Stimulated activated CD4-positive, alpha-beta T cell treated with anti-CD3 and anti-CD28 coated beads, Interleukin-1b, Interleukin-23, amount 100 ng/mL, for 1 hour (primary cell): ENCODE results near the gene BUD31.
"Not testable (repeated sequence)": the region's sequence is repeated elsewhere in the genome, so short reads cannot be mapped to it uniquely, and the experiment has no call there.

Experiments
- DNase-seq, 2 donors: peaks; one replicate each; pipeline ENCODE4 v3.0.0-alpha.2; 2020; ENCODE audit warnings: low read depth in 2 of 2

The BUD31 gene

DNA sequence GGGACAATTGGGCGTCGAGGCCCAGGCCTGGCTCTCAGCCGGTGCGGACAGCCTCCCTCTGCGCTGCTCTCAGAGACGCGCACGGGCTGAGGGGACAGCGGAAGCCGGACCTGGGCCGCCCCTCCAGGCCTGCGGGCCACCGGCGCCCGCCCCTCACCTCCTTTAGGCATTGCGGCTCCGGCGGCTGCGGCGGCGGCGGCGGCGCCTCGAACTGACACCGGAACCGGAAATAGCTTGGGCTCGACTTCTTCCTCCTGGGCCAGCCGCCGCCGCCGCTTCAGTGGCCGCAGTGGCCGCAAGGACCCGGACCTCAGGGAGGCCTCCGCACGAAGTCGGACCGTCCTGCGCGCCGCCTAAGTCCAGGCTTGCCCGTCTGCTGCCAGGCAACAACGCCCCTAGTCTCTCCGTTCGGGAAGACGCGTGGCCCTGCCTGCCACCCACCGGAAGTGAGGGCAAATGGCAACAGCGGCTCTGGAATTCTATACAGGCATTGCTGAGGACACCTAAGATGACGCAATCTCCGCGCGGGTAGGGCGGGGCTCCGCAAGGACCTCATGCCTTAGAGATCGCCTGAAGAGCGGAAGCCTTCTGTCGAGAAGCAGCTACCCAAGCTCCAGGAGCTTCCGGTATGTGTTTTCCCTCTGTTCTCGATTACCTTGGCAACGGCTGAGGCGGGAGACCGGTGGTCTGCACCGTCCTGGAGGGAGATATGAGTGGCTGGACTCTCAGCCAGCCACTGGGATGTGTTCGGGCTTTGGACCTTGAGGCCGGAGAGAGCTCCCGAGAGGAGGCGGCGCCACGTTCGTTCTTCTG is at the start of gene BUD31, which contains the start of gene PDAP1:
BUD31 (plus strand) TSS at position 591 of the 813 bp plus-strand sequence. CDS start 2,124 bp downstream, outside the sequence.
PDAP1 (minus strand) TSS at position 219 of the 813 bp plus-strand sequence; CDS start at position 170, 49 bp downstream.
- DNase-seq, result peak; percentile 83 to 86

DNA sequence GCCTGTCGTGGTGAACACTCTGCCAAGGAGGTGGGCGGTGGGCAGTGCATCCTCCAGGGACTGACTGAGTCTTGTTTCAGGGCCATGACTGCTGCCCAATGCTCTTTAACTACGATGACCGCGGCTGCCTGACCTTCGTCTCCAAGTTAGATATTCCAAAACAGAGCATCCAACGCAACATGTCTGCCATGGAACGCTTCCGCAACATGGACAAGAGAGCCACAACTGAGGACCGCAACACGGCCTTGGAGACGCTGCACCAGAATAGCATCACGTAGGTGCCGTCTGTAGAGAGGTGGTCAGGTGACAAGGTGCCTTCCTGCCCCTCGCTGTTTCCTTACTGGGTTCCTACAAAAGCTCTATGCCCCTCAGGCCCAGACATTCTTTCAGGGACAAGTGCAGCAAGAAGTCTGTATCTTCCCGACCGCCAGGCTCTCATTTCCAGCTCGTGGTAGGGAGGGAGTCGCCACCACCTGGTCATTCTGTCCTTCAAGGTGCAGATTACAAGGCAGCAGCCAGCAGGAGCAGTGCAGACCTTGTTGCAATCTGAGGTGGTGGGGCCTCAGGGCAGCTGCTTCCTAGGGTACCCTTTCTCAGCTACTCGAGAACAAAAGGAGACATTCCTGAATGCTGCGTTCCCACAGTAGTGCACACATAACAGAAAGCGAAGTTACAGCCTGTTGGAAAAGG is 49.2 kb upstream of the BUD31 start:
- DNase-seq, result no peak

DNA sequence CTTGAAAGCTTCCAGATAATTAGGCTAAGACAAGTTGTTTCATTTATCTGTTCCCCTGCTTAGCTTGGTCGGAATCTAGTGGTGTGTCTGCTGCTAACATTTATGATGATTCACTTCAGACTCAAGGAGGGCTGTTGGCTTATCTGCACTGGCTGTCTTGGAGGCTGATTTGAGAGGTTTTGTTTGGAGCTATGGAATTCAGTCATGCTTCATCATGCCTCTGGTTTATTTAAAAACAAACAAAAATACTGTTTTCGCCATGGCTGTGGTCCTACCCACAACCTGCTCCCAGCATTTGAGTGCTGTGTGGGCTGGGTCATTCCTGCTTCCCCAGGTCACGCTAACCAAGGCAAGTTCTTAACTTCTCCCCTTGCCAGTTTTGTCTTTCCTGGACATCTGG is 46.0 kb upstream of the BUD31 start:
- DNase-seq, result no peak

GRCh38 chr7:99363286-99363685 is 45.5 kb upstream of the BUD31 start:
- no peak for DNase-seq

DNA sequence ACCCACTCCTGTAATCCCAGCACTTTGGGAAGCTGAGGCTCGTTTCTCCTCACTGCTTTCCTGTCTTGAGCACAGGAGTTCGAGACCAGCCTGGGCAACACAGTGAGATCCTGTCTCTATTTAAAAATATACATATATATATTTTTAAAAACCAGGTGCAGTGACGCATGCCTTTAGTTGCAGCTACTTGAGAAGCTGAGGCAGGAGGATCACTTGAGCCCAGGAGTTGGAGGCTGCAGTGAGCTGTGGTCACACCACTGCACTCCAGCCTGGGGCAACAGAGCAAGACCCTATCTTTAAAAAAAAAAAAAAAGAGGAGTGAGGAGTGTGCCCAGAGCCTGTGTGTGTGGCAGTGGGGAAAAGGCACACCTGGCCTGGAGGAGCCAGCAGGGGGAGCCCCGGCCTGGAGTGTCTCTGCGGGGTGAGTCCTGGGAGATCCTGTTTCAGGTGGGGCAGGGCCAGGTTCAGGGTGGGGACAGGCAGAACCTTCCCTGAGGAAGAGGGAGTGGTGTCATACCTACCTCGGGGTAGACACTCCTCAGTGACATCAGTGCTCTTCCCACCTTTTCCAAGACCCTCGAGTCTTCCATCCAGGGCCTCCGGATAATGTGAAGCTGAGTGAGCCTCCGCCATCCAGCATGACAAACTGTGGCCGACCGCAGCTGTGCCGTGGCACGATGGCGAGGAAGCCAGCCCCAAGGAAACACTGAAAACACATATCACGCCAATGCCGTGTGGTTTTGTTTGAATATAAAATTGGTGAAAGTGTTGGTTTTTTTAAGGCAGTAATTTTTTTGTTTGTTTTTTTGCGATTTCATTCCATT is 43.2 kb upstream of the BUD31 start:
- DNase-seq, result peak; percentile 29 to 45

DNA sequence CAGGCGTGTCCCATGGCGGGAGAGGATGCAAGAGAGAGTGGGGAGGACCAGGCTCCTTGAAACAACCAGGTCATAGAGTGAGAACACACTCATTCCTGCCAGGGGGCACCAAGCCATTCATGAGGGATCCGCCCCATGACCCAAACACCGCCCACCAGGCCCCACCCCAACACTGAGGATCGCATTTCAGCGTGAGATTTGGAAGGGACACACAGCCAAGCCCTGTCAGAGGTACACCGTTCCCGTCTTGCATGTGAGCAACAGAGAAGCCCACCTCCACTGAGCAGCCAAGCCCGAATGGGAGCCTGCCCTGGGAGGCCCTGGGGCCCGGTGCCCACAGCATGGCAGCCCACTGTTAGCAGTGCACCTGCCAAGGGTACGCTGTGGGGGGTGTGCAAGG is 42.1 kb upstream of the BUD31 start:
- no peak for DNase-seq

DNA sequence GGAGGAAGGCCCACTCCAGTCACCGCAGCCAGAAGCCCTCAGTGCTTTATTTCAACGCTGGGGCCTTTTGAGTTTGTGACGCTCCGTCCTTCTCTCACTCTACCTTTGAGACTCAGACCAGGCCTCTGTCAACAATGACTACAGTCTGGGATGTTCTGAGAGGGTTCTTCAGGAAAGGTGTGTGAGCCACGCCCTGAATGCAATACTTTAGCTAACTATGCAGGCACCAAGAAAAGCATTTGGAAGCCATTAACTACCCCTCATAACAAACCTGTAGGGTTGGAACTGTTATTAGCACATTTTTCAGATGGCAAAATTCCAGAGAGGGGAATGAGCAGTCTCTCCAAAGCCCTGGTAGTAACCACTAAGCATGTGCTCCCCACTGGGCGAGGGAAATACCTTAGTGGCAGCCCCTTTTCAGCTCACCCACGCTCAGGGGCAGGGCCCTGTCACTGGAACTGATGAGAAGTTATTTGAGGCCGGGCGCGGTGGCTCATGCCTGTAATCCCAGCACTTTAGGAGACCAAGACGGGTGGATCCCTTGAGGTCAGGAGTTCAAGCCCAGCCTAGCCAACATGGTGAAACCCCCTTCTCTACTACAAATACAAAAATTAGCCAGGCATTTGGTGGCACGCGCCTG is 39.9 kb upstream of the BUD31 start:
- DNase-seq, result no peak

- DNase-seq, result no peak
These were observed 38.9 kb upstream of the BUD31 start for GRCh38 chr7:99369767-99370391.

DNA sequence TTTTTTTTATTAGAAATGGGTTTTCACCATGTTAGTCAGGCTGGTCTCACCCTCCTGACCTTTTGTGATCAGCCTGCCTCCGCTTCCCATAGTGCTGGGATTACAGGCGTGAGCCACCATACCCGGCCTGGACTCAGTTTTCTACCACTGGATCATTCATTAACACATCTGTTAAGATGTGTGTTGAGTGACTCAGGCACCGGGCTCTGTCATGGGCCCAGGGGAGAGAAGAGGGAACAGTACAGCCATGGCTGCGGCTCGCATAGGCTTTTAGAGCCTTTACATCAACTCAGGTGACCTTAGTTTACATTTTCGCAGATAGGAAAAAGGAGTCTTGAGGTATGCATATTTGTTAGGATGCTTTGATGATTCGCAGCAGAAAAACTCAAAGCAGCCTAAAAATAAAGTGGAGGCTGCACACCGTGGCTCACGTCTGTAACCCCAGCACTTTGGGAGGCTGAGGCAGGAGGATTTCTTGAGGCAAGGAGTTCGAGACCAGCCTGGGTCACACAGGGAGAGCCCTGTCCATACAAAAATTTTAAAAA is 37.3 kb upstream of the BUD31 start:
- no peak for DNase-seq

- no peak for DNase-seq
These were observed 36.3 kb upstream of the BUD31 start for GRCh38 chr7:99372275-99373090.

DNA sequence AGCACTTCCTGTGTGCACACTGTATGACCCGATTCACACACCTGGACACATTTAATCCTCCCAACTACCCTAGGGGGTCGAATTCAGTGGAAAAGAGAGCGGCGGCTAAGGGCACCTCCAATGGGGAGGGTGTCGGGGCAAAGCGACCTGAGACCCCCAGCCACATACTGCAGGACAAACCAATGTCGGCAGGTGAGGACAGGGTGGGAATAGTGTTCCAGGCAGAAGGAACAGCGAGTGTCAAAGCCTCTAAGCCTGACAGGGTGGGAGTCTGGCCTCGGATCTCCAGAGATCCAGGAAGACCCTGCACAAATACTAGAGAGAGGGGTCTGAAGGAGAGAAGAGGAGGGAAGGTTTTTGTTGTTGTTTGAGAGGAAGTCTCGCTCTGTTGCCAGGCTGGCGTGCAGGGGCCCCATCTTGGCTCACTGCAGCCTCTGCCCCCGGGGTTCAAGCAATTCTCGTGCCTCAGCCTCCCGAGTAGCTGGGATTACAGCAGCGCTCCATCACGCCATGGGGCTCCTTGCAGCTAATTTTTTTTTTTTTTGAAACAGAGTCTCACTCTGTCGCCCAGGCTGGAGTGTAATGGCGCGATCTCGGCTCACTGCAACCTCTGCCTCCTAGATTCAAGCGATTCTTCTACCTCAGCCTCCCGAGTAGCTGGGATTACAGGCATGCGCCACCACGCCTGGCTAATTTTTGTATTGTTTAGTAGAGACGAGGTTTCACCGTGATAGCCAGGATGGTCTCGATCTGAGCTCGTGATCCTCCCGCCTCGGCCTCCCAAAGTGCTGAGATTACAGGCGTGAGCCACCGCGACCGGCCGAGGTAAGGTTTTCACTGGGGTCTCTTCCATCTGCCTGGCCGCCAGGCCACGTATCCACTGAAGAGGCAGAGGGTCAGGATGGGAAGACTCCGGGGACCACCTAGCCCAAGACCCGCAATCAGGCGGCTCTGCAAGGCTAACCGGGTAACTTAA is 35.4 kb upstream of the BUD31 start:
- no peak for DNase-seq

DNA sequence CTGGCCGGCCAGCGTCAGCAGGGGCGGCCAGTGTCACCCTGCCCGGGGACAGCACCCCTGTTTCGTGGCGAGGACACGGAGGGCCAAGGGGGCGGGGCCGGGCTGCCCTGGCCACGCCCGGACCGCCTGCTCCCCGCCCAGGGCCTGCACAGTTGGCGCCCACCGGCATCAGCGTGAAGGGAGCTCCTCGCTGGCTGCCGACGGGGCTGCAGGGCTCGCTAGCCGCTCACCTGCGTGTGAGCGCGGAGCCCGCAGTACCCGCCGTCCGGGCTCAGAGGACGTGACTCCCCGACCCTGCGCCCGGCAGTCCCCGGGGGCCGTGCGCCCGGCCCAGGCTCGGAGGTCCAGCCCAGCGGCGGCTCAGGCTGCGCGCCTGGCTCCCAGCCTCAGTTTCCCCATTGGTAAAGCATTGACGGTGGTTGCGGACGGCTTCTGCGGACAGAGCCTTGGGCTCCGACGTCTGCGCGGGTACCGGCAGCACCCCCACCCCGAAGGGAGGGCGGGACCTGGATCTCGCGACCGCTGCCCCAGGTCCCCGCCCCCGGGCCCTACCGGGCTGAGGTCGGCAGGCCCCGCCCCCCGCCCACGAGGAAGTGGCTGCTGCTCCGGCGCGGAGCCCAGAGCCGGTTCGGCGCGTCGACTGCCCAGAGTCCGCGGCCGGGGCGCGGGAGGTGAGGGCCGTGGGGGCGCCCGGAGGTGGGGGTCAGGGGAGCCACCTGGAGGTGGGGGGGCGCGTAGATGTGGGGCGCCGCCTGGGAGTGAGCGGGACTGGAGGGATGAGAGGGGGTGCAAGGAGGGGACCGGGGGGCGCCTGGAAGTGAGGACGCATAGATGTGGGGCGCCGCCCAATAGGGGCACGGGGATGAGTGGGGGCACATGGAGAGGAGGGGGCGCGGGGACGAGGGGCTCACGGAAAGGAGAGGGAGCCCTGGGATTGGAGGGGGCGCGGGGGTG is 34.4 kb upstream of the BUD31 start, which contains the start of gene ARPC1B:
ARPC1B (plus strand) TSS at position 620 of the 954 bp plus-strand sequence. CDS start 10,985 bp downstream, outside the sequence.
- DNase-seq, result peak; percentile 69 to 71

DNA sequence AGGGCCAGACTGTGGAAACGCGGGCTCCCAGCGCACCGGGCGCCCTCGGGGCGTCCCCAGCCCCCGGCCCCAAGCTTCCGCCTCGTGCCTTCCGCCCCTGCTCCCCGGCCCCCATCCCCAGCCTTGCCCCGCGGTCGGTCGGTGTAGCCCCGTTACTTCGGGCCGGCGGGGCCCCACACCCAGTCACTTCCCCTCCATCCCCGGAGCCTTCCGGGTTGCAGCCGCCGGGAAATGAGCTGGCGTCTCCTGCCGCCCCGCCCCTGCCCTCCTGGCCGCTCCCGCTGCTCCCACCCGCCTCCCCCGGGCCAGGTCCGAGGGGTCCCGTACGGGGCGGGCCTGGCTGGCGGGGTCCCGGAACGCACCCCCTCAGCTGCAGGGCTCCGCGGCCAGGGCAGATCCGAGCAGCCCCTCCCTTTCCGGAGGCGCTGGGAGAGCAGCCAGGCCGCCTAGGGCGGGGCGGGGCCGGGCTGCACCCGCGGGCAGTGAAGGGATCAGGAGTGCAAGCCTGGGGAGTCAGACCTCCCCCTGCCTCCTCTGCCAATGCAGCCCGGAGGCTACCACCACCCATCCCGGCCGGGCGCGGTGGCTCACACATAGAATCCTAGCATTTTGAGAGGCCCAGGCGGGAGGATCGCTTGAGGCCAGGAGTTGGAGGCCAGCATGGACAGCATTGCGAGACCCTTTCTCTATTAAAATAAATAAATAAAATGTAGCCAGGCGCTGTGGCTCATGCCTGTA is 33.5 kb upstream of the BUD31 start:
- peak; percentile 23 to 27 for DNase-seq

DNA sequence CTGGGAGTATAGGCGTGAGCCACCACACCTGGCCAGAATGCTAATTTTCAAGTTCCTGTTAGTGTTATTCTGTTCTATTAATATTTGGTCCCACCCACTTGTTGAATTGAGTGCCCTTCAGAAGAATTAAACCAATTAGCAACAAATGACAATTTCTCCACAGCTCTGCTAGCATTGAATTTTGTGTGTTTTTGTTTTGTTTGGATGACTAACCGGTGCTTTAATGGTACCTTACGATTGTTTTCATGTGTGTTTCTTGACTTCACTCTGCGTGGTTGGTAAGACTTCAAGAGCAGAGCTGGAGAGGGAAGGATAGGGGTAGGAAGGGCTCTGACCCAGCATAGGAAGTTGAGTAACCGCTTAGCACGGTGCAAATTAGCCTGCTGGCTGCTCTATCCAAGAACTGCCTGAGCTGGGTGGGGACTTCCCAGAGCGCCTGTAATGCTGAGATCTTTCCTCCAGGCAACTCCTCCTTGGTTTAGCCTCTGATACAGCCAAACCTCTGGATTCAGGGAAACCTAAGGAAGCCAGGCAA is 29.7 kb upstream of the BUD31 start:
- peak in 1 of 2 donors; percentile 20 for DNase-seq

GRCh38 chr7:99379693-99380031 is 29.1 kb upstream of the BUD31 start:
- DNase-seq, result not testable (repeated sequence)

DNA sequence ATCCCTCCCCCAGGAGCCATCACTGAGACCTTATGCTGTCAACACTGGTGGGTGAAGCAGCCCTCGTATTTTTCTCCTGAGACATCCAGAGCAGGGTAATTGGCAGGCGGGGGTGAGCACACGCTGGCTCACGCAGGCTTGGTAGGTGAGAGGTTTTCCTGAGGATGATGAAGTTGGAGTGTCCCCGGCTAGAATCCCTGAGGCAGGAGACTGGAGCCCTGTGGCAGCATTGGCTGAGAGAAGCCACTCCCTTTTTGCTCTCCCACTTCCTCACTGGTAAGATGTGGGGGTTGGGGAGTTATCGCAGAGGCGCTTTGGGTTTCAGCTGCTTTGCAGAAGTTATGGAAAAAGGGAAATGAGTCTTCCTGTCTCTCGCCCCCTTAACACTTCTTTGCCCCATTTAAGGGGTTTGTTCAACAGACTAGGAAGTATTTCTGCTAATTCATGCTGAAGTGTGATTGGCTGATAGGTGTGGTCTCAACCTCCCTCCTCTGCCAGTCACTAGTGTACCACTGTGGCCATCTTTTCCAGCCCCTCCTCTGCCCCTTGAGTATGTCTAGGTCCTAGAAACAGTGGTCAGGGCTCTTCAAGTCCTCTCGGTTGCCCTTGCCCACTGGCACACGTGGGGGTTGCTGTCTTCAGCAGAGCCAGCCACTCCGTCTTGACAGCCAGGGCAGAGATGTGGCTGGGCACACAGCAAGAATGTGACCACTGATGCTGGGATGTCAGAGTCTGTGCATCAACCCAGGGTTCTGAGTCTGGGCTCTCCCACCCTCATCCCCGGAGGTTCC is 28.5 kb upstream of the BUD31 start:
- DNase-seq, result no peak
